Measurements from ENCODE around the gene PHF20. TPM values are rescaled to one million over a fixed set of nuclear protein-coding genes. Genes with fewer than 3 reads are reported as not detected.

Gene PHF20
- total and polyA plus RNA-seq, 2 experiments from 2014 or later: 23.3 to 35.4 TPM

DNA sequence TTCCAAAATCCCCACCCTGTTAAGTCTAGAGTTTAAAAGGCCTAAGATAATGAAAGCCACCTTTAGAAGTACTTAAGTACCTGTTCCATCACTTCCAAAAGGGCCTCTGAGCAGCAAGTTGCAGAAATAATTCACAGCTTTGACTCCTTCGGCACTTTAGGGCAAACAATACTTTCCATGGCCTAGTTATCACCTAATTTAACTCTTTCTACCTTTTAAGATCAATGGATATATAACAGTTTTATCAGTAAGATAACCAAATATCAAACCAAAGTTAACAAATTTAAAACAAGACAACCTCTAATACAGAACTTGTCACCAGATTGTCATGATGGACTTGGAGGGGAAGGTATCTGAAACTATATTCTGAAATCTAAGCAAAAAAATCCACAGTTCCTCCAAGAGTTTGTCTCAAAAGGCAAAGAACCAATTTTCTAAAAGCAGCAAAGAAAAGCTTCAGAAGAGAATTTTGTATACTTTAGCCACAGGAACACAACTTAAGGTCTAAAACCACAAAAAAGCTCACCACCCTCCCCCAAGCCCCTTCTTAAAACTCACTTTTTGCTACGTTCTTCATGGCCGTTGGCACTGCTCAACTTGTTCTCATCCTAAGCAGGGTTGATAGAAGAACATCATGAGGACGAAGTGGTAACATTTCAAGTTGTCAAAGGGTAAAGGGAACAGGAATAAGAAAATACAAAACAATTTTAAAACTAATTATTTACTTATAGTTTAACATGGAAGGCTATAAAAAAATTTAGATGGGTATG lies 33.2 kb upstream of the PHF20 start:
- no peak overlapping the region for H2AFZ ChIP-seq
- no peaks in the 10 kb centered on the region for H3K9me2 ChIP-seq (ENCODE audit: insufficient read depth)
- peaks cover 61% of the 10 kb centered on the region for H3F3A ChIP-seq (ENCODE audit: insufficient read depth)
- no peak for DNase-seq
- peak overlapping the region; percentile 93 for H3K4me3 ChIP-seq
- peaks cover 50% of the 10 kb centered on the region for H4K20me1 ChIP-seq (ENCODE audit: insufficient read depth)
- H3K9me3 ChIP-seq (ENCODE audit: low read depth): no peaks in the 10 kb centered on the region
- in situ Hi-C loops (cut with MboI): no loop called here
- H3K9ac ChIP-seq: peak overlapping the region; percentile 98
- H3K79me2 ChIP-seq (ENCODE audit: insufficient read depth): peaks cover 94% of the 10 kb centered on the region
- H3K27me3 ChIP-seq (replicated peaks; ENCODE audit: insufficient read depth): no peaks in the 10 kb centered on the region
- no peak for TF ChIP-seq EZH2phosphoT487 (IDR thresholded peaks at IDR 0.05; ENCODE audit: insufficient read depth, low read depth)
- no peak for TF ChIP-seq EZH2 (IDR thresholded peaks at IDR 0.05; ENCODE audit: insufficient read depth, poor library complexity, severe bottlenecking)
- peaks cover 68% of the 10 kb centered on the region for H3K36me3 ChIP-seq (ENCODE audit: low read depth)
- WGBS, 2 experiments (ENCODE audit: low coverage in 1 of 2, low lambda C conversion rate in 2 of 2, missing lambda C conversion rate in 2 of 2): 39 to 45% methylated on average over 4 of the region's 4 CpGs
- peak overlapping the region; percentile 97 for H3K4me2 ChIP-seq (ENCODE audit: unreplicated experiment)
- peak overlapping the region; percentile 96 for H3K27ac ChIP-seq
- peaks cover 63% of the 10 kb centered on the region for H3K4me1 ChIP-seq (ENCODE audit: insufficient read depth)

DNA sequence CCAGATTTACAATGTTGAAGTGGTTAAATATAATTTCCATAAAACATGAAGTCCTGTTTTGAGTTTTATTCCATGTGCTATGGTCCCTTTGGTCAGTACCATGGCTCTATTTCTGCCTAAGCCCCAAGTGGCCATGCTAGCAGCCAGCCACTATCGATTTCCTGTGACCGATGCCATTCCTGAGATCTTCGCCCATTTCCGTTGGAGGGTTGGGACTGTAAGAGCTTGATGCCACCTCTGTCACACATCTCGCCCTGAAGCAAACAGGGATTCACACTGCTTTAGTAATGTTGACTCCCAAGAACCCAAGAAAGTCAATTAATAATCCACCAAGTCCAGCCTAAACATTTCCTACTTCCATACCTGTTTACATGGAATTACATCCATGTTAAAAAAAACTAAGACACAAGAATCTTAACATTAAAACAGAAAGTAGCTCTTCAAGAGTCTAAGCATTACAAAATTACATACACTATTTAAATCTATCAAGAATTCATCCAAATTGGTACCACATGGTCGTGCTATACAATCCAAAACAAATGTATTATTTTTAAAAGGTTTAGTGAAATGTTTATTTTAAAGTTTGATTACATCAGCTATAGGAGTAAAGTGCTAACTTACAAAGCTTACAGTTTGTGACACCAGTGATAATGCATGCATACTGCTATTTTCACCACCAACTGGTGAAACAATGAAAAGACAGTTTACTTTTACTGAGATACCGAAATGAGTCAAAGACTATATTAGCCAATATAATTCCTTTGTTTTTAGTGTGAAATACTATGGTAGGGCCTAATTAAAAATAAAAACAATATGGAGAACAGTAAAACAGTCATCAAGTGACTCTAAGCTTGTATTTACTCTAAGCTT lies 32.3 kb upstream of the PHF20 start:
- Histone ChIP-seq H4K20me1 (ENCODE audit: insufficient read depth) (peaks cover 41% of the 10 kb centered on the region), H3K9me3 (ENCODE audit: low read depth) (no peaks in the 10 kb centered on the region), H3K36me3 (ENCODE audit: low read depth) (peaks cover 58% of the 10 kb centered on the region), H3K9me2 (ENCODE audit: insufficient read depth) (no peaks in the 10 kb centered on the region), H3K9ac (peak overlapping the region; percentile 98), H3K4me2 (ENCODE audit: unreplicated experiment) (peak overlapping the region; percentile 97), H2AFZ (no peak overlapping the region), H3K27me3 (replicated peaks; ENCODE audit: insufficient read depth) (no peaks in the 10 kb centered on the region), H3F3A (ENCODE audit: insufficient read depth) (peaks cover 53% of the 10 kb centered on the region), H3K27ac (peak overlapping the region; percentile 96), H3K4me1 (ENCODE audit: insufficient read depth) (peaks cover 57% of the 10 kb centered on the region), H3K4me3 (peak overlapping the region; percentile 93), H3K79me2 (ENCODE audit: insufficient read depth) (peaks cover 87% of the 10 kb centered on the region)
- in situ Hi-C loops (cut with MboI): no loop called here
- DNase-seq: peak; percentile 82
- no peak for TF ChIP-seq EZH2phosphoT487 (IDR thresholded peaks at IDR 0.05; ENCODE audit: insufficient read depth, low read depth)
- no peak for TF ChIP-seq EZH2 (IDR thresholded peaks at IDR 0.05; ENCODE audit: insufficient read depth, poor library complexity, severe bottlenecking)
- WGBS, 2 experiments (ENCODE audit: low coverage in 1 of 2, low lambda C conversion rate in 2 of 2, missing lambda C conversion rate in 2 of 2): 53 to 59% methylated on average over 7 of the region's 7 CpGs

DNA sequence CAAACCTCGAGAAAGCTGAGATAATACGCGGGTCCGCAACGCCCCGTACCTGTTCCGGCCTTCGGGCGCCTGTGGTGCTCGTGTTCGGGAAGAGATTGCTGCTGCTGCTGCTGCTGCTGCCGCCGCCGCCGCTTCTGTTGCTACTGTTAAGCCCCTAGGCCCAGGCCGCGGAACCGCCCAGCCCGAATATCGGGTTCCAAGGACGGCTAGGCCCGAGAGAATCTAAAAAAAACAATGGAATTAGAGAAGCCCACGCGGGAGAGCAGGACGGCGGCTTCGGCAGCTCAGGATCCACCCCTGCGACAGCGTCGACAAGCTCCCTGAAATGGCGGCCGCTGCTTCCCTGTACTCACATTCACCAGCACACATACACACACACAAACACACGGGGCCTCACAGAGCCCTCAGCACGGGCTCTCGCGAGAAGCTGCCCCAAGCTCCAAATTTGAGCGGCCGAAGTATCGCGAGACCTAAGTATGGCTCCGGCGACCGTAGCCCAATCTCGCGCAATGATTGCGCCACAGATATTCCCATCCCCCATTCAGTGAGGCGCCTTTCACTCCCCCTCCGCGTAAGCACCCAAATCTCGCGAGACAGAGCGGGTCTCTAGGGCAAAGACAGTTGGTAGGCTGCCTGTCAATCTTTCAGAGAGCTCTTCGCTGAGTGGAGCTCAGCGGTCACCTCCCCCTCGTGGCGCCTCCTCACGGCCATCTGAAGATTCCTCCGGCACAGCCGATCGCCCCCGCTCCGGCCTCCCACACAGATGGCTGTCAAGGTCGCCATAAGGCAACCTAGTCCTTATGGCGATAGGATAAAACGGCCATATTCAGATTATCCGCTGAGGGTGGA lies 29.7 kb upstream of the PHF20 start, which contains the start of gene RBM39:
TSS of gene RBM39 (minus strand) at position 369 of the 849 bp plus-strand sequence. CDS start 1,386 bp downstream, outside the sequence.
- in situ Hi-C loops (cut with MboI): no loop called here
- Histone ChIP-seq H3F3A (ENCODE audit: insufficient read depth) (peaks cover 41% of the 10 kb centered on the region), H3K4me1 (ENCODE audit: insufficient read depth) (peaks cover 40% of the 10 kb centered on the region), H3K4me3 (peak within 1 kb of the TSS; percentile 93), H3K4me2 (ENCODE audit: unreplicated experiment) (peak within 1 kb of the TSS; percentile 97), H3K9me2 (ENCODE audit: insufficient read depth) (no peaks in the 10 kb centered on the region), H3K79me2 (ENCODE audit: insufficient read depth) (peaks cover 61% of the 10 kb centered on the region), H3K9ac (peak within 1 kb of the TSS; percentile 99), H3K36me3 (ENCODE audit: low read depth) (peaks cover 33% of the 10 kb centered on the region), H3K27ac (peak within 1 kb of the TSS; percentile 96), H3K27me3 (replicated peaks; ENCODE audit: insufficient read depth) (no peaks in the 10 kb centered on the region), H3K9me3 (ENCODE audit: low read depth) (no peaks in the 10 kb centered on the region), H2AFZ (peak within 1 kb of the TSS; percentile 62), H4K20me1 (ENCODE audit: insufficient read depth) (peaks cover 24% of the 10 kb centered on the region)
- 1% methylated on average over 59 to 66 of the region's 66 CpGs for whole genome bisulfite sequencing, 2 experiments (ENCODE audit: low coverage in 1 of 2, low lambda C conversion rate in 2 of 2, missing lambda C conversion rate in 2 of 2)
- TF ChIP-seq EZH2phosphoT487 (IDR thresholded peaks at IDR 0.05; ENCODE audit: insufficient read depth, low read depth) (no peak), EZH2 (IDR thresholded peaks at IDR 0.05; ENCODE audit: insufficient read depth, poor library complexity, severe bottlenecking) (no peak)
- peak; percentile 100 for DNase-seq
